ENCODE results near the gene CNPY4.

- no peak for TF ChIP-seq CTCF (IDR thresholded peaks at IDR 0.05)
- no peak for TF ChIP-seq POLR2A (IDR thresholded peaks at IDR 0.05)
These were observed 29.8 kb upstream of the CNPY4 start for GRCh38 chr7:100089458-100090196.
